Erythroblast (primary cell): ENCODE measurements around the gene MMS19.

Source experiments
- GATA1 ChIP-seq: IDR thresholded peaks from 2 replicates; pipeline ENCODE4 v1.6.1; 2011; ENCODE audit warnings: low read depth, mild to moderate bottlenecking, control low read depth, low read length, moderate library complexity
- POLR2A ChIP-seq: IDR thresholded peaks from 2 replicates; pipeline ENCODE4 v1.6.1; 2011; ENCODE audit warnings: mild to moderate bottlenecking, low read length

DNA sequence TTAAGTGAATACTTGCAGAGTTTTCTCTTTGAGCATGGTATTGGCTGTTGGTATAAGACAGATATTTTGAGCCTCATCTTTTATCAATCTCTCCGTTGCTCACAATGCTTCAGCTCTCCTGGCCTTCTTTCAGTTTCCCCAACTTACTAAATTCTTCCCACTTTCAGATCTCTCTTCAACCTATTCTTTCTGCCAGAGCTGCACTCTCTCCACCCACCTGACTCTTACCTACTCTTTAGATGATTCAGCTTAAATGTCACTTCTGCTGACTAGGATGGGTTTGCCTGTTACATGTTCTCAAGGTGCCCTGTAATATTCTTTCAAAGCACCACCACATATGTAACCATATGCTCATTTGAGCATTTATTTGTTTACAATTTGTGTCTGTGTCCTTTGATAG lies 54.0 kb downstream of the MMS19 start:
- TF ChIP-seq POLR2A (no peak), GATA1 (no peak)
